Measurements from ENCODE around the gene DCTD. TPM values are rescaled to one million over a fixed set of nuclear protein-coding genes. Genes with fewer than 3 reads are reported as not detected.

The DCTD gene
- total RNA-seq, 1 donor from 2014 or later = 44.5 TPM

DNA sequence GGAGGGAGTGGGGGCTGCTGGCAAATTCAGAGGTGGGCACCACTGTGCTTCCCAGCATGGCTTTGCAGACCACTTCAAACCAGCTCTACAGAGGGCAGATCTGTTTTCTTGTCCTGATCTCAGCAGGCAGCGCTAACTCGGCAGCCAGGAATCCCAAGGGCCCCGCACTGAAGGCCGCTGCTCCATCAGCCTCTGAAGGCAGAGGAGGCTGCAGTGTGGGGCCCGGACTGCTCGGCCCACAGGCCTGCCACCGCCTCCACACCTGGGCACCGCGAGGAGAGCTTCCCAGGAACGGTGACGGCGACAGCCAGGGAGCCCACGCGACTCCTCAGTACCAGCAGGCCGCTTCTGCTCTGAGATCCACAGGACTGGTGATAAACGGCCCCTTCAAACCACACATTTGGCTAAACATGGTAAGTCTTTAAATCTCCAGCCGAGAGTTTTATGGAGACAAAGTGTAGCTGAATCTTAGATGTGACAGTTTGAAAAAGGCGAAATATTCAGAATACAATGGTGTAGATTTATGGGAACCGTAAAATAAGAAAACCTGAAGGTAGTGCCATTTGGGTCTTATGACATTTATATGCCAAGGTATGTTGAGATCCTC lies 23.6 kb downstream of the DCTD start:
- Mint-ChIP-seq H3K36me3 (ENCODE audit: unreplicated experiment) (peaks cover 4% of the 10 kb centered on the region), H3K27me3 (ENCODE audit: unreplicated experiment) (peaks cover 2% of the 10 kb centered on the region), H3K9me3 (ENCODE audit: unreplicated experiment) (no peaks in the 10 kb centered on the region), H3K4me1 (ENCODE audit: low read depth, unreplicated experiment) (peaks cover 23% of the 10 kb centered on the region), H3K4me3 (ENCODE audit: unreplicated experiment) (no peak overlapping the region), H3K27ac (ENCODE audit: unreplicated experiment) (no peak overlapping the region)
- no peak for TF ChIP-seq CTCF (IDR thresholded peaks at IDR 0.05; ENCODE audit: partially characterized antibody, unreplicated experiment)
- DNase-seq = peak; percentile 62

- Mint-ChIP-seq H3K36me3 (ENCODE audit: unreplicated experiment) (peaks cover 4% of the 10 kb centered on the region), H3K9me3 (ENCODE audit: unreplicated experiment) (no peaks in the 10 kb centered on the region), H3K4me1 (ENCODE audit: low read depth, unreplicated experiment) (peaks cover 21% of the 10 kb centered on the region), H3K27ac (ENCODE audit: unreplicated experiment) (no peak overlapping the region), H3K27me3 (ENCODE audit: unreplicated experiment) (peaks cover 2% of the 10 kb centered on the region), H3K4me3 (ENCODE audit: unreplicated experiment) (no peak overlapping the region)
- DNase-seq = no peak
- no peak for TF ChIP-seq CTCF (IDR thresholded peaks at IDR 0.05; ENCODE audit: partially characterized antibody, unreplicated experiment)
These were observed 24.1 kb downstream of the DCTD start for GRCh38 chr4:182893047-182893446.

- Mint-ChIP-seq H3K4me1 (ENCODE audit: low read depth, unreplicated experiment) (peaks cover 12% of the 10 kb centered on the region), H3K4me3 (ENCODE audit: unreplicated experiment) (no peak overlapping the region), H3K27ac (ENCODE audit: unreplicated experiment) (peak overlapping the region; percentile 54), H3K36me3 (ENCODE audit: unreplicated experiment) (peaks cover 10% of the 10 kb centered on the region), H3K27me3 (ENCODE audit: unreplicated experiment) (peaks cover 2% of the 10 kb centered on the region), H3K9me3 (ENCODE audit: unreplicated experiment) (peaks cover 3% of the 10 kb centered on the region)
- no peak for DNase-seq
- TF ChIP-seq CTCF (IDR thresholded peaks at IDR 0.05; ENCODE audit: partially characterized antibody, unreplicated experiment) = no peak
These were observed 27.0 kb downstream of the DCTD start for GRCh38 chr4:182890202-182890601.

DNA sequence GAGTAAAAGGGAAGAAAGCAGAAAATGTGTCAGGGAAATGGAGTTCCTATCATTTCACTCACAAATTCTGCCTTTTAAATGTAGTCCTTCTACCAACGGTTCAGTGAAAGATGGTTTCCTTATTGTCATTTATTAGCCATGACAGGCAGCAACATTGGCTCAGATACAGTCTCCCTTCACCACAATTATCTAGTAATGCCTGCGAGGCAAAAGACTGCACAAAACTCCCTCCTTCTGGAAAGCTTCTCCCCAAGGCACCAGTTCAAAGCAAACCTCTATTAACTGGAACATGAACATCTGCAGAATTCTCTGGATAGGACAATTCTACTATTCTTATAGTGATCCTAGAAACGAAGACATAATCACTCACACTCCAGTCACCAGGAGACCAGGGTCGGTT lies 28.3 kb downstream of the DCTD start:
- H3K9me3 Mint-ChIP-seq (ENCODE audit: unreplicated experiment) = peaks cover 3% of the 10 kb centered on the region
- peaks cover 20% of the 10 kb centered on the region for H3K36me3 Mint-ChIP-seq (ENCODE audit: unreplicated experiment)
- DNase-seq = no peak
- peaks cover 12% of the 10 kb centered on the region for H3K4me1 Mint-ChIP-seq (ENCODE audit: low read depth, unreplicated experiment)
- H3K27ac Mint-ChIP-seq (ENCODE audit: unreplicated experiment) = no peak overlapping the region
- no peak for TF ChIP-seq CTCF (IDR thresholded peaks at IDR 0.05; ENCODE audit: partially characterized antibody, unreplicated experiment)
- peaks cover 2% of the 10 kb centered on the region for H3K27me3 Mint-ChIP-seq (ENCODE audit: unreplicated experiment)
- H3K4me3 Mint-ChIP-seq (ENCODE audit: unreplicated experiment) = no peak overlapping the region

GRCh38 chr4:182886768-182887167 lies 30.4 kb downstream of the DCTD start:
- peaks cover 4% of the 10 kb centered on the region for H3K27me3 Mint-ChIP-seq (ENCODE audit: unreplicated experiment)
- peaks cover 32% of the 10 kb centered on the region for H3K36me3 Mint-ChIP-seq (ENCODE audit: unreplicated experiment)
- no peak overlapping the region for H3K27ac Mint-ChIP-seq (ENCODE audit: unreplicated experiment)
- peaks cover 3% of the 10 kb centered on the region for H3K9me3 Mint-ChIP-seq (ENCODE audit: unreplicated experiment)
- no peak for DNase-seq
- H3K4me3 Mint-ChIP-seq (ENCODE audit: unreplicated experiment) = no peak overlapping the region
- H3K4me1 Mint-ChIP-seq (ENCODE audit: low read depth, unreplicated experiment) = peaks cover 17% of the 10 kb centered on the region
- no peak for TF ChIP-seq CTCF (IDR thresholded peaks at IDR 0.05; ENCODE audit: partially characterized antibody, unreplicated experiment)
